ENCODE data around the gene NSD1. TPM values are rescaled to one million over a fixed set of nuclear protein-coding genes. Genes with fewer than 3 reads are reported as not detected.

Gene NSD1
- total RNA-seq, 2 experiments from 2014 or later = 87.6 to 93.3 TPM

DNA sequence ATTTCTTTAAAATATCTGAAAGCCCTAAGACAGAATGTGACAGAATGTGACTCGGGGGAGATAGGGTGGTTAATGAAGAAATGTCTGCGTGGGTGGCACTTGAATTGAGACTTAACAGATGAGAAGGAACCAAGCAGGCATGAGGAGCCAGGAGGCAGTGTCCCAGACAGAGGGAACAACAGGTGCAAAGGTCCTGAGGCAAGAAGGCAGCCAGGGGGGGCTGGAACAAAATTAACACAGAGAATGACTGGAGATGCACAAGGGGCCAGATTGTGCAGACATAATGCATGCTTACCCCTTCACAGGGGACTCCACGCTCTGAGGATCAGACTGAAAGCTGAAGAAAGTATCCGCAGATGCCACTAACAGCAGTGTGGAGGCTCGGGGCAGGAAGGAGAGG lies 216.2 kb downstream of the NSD1 start:
- ChIA-PET CTCF (interaction anchor here (1.2 to 1.6 kb wide), 2 partner anchors 31 to 41 kb away, joined by 4 to 5 read pairs; no protein-coding TSS in a partner anchor), POLR2A (no interaction called here)
- Mint-ChIP-seq H3K4me3 (peak overlapping the region; percentile 95), H3K36me3 (ENCODE audit: low read depth) (peaks cover 50% of the 10 kb centered on the region), H3K9me3 (no peaks in the 10 kb centered on the region), H3K4me1 (ENCODE audit: low read depth) (peaks cover 60% of the 10 kb centered on the region), H3K27ac (peak overlapping the region; percentile 98), H3K27me3 (no peaks in the 10 kb centered on the region)
- Histone ChIP-seq H3K27me3 (ENCODE audit: control insufficient read depth in 1 of 2, insufficient read depth in 2 of 2, low read length in 2 of 2) (no peaks in the 10 kb centered on the region), H3K9me3 (ENCODE audit: control insufficient read depth in 1 of 2, insufficient read depth in 1 of 2, low read length in 2 of 2) (no peaks in the 10 kb centered on the region), H3K36me3 (ENCODE audit: insufficient read depth, low read length) (peaks cover 32% of the 10 kb centered on the region), H3K4me1 (ENCODE audit: insufficient read depth, low read length) (peaks cover 46% of the 10 kb centered on the region), H3K27ac (ENCODE audit: low read depth in 1 of 2, low read length in 2 of 2) (no peak overlapping the region), H3K4me3 (ENCODE audit: low read length) (no peak overlapping the region)
- no peak for DNase-seq
- TF ChIP-seq, protein P1, sequence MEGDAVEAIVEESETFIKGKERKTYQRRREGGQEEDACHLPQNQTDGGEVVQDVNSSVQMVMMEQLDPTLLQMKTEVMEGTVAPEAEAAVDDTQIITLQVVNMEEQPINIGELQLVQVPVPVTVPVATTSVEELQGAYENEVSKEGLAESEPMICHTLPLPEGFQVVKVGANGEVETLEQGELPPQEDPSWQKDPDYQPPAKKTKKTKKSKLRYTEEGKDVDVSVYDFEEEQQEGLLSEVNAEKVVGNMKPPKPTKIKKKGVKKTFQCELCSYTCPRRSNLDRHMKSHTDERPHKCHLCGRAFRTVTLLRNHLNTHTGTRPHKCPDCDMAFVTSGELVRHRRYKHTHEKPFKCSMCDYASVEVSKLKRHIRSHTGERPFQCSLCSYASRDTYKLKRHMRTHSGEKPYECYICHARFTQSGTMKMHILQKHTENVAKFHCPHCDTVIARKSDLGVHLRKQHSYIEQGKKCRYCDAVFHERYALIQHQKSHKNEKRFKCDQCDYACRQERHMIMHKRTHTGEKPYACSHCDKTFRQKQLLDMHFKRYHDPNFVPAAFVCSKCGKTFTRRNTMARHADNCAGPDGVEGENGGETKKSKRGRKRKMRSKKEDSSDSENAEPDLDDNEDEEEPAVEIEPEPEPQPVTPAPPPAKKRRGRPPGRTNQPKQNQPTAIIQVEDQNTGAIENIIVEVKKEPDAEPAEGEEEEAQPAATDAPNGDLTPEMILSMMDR (IDR thresholded peaks at IDR 0.05) = no peak
- intact Hi-C loops (cut with DNase I, micrococcal nuclease) = loop anchor here in 1 of 2 experiments (5.0 to 10.0 kb wide), 3 partner anchors 217 to 965 kb away; partner anchors contain the start of genes HIGD2A, NHP2, NOP16 and NSD1
- ATAC-seq (ENCODE audit: poor library complexity) = no peak

Other genes starting within 250 kb of the NSD1 start
- 1 to 10 TPM in 1 of 2 experiments, under 1 TPM in 1; 0.74 to 1.2 TPM for gene HK3, start 234.4 kb upstream of the NSD1 start, total RNA-seq
- 10 to 100 TPM; 42.3 to 50.8 TPM for gene UIMC1, start 127.0 kb upstream of the NSD1 start, total RNA-seq
- 10 to 100 TPM; 14.3 to 19.0 TPM for gene ZNF346, start 111.1 kb upstream of the NSD1 start, total RNA-seq
- gene FGFR4, start 46.9 kb upstream of the NSD1 start, total RNA-seq = 1 to 10 TPM; 2.8 to 3.1 TPM
- gene RAB24, start 169.9 kb downstream of the NSD1 start, total RNA-seq = 10 to 100 TPM; 17.0 to 18.0 TPM
- 10 to 100 TPM; 33.1 to 35.0 TPM for gene PRELID1, start 170.0 kb downstream of the NSD1 start, total RNA-seq
- gene MXD3, start 178.1 kb downstream of the NSD1 start, total RNA-seq = 1 to 10 TPM; 5.8 to 7.5 TPM
- gene LMAN2, start 217.9 kb downstream of the NSD1 start, total RNA-seq = 10 to 100 TPM; 54.5 to 55.6 TPM
- gene RGS14, start 224.2 kb downstream of the NSD1 start, total RNA-seq = 10 to 100 TPM; 34.7 to 35.3 TPM

Measured in CD4-positive, alpha-beta T cell (primary cell).